ENCODE data around the gene MARCKSL1. TPM values are rescaled to one million over a fixed set of nuclear protein-coding genes. Genes with fewer than 3 reads are reported as not detected.

The MARCKSL1 gene
- total and polyA plus RNA-seq, 2 of the 13 experiments (the other 11 are each of a cell fraction or from before 2014, with no cell fraction given) = 81.9 to 155 TPM

- TF ChIP-seq ZNF792 (CRISPR knock-in tag; IDR thresholded peaks at IDR 0.05) (no peak), AKAP8 (CRISPR knock-in tag; IDR thresholded peaks at IDR 0.05) (no peak), ZNF850 (CRISPR knock-in tag; conservative IDR thresholded peaks at IDR 0.05) (no peak), ZMYM2 (CRISPR knock-in tag; IDR thresholded peaks at IDR 0.05) (no peak), EED (CRISPR knock-in tag; IDR thresholded peaks at IDR 0.05) (0 out of 2 replicates have a peak, but pooled peaks have one; percentile 42), FUBP1 (CRISPR knock-in tag; IDR thresholded peaks at IDR 0.05; ENCODE audit: borderline replicate concordance) (no peak), FOXK1 (CRISPR knock-in tag; IDR thresholded peaks at IDR 0.05; ENCODE audit: borderline replicate concordance, low read depth) (no peak; the same call in 1 of the 2 replicates), ATF3 (CRISPR knock-in tag; IDR thresholded peaks at IDR 0.05) (0 out of 2 replicates have a peak, but pooled peaks have one; percentile 9), HBP1 (CRISPR knock-in tag; IDR thresholded peaks at IDR 0.05; ENCODE audit: low read depth) (peak; percentile 74; the same call in 1 of the 2 replicates), ZSCAN25 (CRISPR knock-in tag; IDR thresholded peaks at IDR 0.05) (no peak), ZNF83 (CRISPR knock-in tag; IDR thresholded peaks at IDR 0.05; ENCODE audit: borderline replicate concordance) (no peak), SPEN (CRISPR knock-in tag; IDR thresholded peaks at IDR 0.05; ENCODE audit: low read depth) (peak; percentile 89), KDM3A (CRISPR knock-in tag; IDR thresholded peaks at IDR 0.05; ENCODE audit: low read depth) (no peak), ZNF124 (CRISPR knock-in tag; IDR thresholded peaks at IDR 0.05) (no peak; the same call in 1 of the 2 replicates), MLLT10 (CRISPR knock-in tag; IDR thresholded peaks at IDR 0.05) (no peak), ZNF512 (CRISPR knock-in tag; IDR thresholded peaks at IDR 0.05) (no peak), TFE3 (CRISPR knock-in tag; IDR thresholded peaks at IDR 0.05) (peak; percentile 76), IKZF5 (CRISPR knock-in tag; IDR thresholded peaks at IDR 0.05) (no peak; the same call in 1 of the 2 replicates)
Observed at GRCh38 chr1:32351399-32352238, 15.6 kb upstream of the MARCKSL1 start (continued).

All from HepG2 (cell line).